DND-41 (cell line): ENCODE measurements around the gene CD22.
"Not testable (repeated sequence)": the region's sequence is repeated elsewhere in the genome, so short reads cannot be mapped to it uniquely, and the experiment has no call there.

Source experiments
- ATAC-seq: fragments of 200-7000 bp; cut with Tn5 transposase; 3 replicates; pipeline ENCODE4 v1.9.1; 2021; ENCODE audit warnings: low read depth; ENCODE audit not compliant: insufficient read depth
- DNase-seq: peaks from one replicate; pipeline ENCODE4 v3.0.0-alpha.2; 2020
- H2AFZ ChIP-seq: 2 replicates; pipeline ENCODE4 v1.6.0; 2012; ENCODE audit warnings: low read depth, low read length
- H3K27ac ChIP-seq: 2 replicates; pipeline ENCODE4 v1.5.1; 2012; ENCODE audit warnings: low read length, inconsistent platforms
- H3K27me3 ChIP-seq: fragments of 200-600 bp; sonication (generic); 2 replicates; pipeline ENCODE4 v1.6.0; 2012; ENCODE audit warnings: low read length, mild to moderate bottlenecking, inconsistent platforms; ENCODE audit not compliant: insufficient read depth, poor library complexity
- H3K36me3 ChIP-seq: 2 replicates; pipeline ENCODE4 v1.5.1; 2012; ENCODE audit warnings: low read length, inconsistent platforms; ENCODE audit not compliant: insufficient read depth
- H3K4me1 ChIP-seq: 2 replicates; pipeline ENCODE4 v1.5.1; 2012; ENCODE audit warnings: mild to moderate bottlenecking, low read length; ENCODE audit not compliant: insufficient read depth
- H3K4me2 ChIP-seq: 2 replicates; pipeline ENCODE4 v1.6.0; 2012; ENCODE audit warnings: mild to moderate bottlenecking, moderate library complexity, low read length, inconsistent platforms; ENCODE audit not compliant: insufficient read depth
- H3K4me3 ChIP-seq, 2 experiments: fragments of 200-600 bp in 1 of 2; shearing (Covaris generic) in 1 of 2; 2 replicates each; pipeline ENCODE4 v1.5.1; 2012 to 2016; ENCODE audit warnings: inconsistent platforms in 2 of 2, low read length in 2 of 2, mild to moderate bottlenecking in 2 of 2, low read depth in 1 of 2, moderate library complexity in 1 of 2
- H3K79me2 ChIP-seq: 2 replicates; pipeline ENCODE4 v1.6.0; 2012; ENCODE audit warnings: low read length, inconsistent platforms; ENCODE audit not compliant: insufficient read depth
- H3K9ac ChIP-seq: 2 replicates; pipeline ENCODE4 v1.6.0; 2012; ENCODE audit warnings: low read depth, mild to moderate bottlenecking, inconsistent platforms, low read length, moderate library complexity
- H3K9me3 ChIP-seq: 2 replicates; pipeline ENCODE4 v1.5.1; 2012; ENCODE audit warnings: low read length, moderate library complexity, mild to moderate bottlenecking, inconsistent platforms; ENCODE audit not compliant: insufficient read depth, severe bottlenecking
- H4K20me1 ChIP-seq: 2 replicates; pipeline ENCODE4 v1.6.0; 2012; ENCODE audit warnings: low read length; ENCODE audit not compliant: insufficient read depth
- EZH2 ChIP-seq: IDR thresholded peaks from 3 replicates; pipeline ENCODE4 v1.6.1; 2012; ENCODE audit warnings: borderline replicate concordance, low read depth, mild to moderate bottlenecking, moderate library complexity, low read length, inconsistent platforms; ENCODE audit not compliant: severe bottlenecking
- TF ChIP-seq, protein P1 (sequence below): IDR thresholded peaks from 2 replicates; pipeline ENCODE4 v1.5.1; 2012; ENCODE audit warnings: borderline replicate concordance, low read length, moderate library complexity, mild to moderate bottlenecking; ENCODE audit not compliant: poor library complexity, severe bottlenecking; ENCODE audit errors: extremely low read depth

Gene CD22

DNA sequence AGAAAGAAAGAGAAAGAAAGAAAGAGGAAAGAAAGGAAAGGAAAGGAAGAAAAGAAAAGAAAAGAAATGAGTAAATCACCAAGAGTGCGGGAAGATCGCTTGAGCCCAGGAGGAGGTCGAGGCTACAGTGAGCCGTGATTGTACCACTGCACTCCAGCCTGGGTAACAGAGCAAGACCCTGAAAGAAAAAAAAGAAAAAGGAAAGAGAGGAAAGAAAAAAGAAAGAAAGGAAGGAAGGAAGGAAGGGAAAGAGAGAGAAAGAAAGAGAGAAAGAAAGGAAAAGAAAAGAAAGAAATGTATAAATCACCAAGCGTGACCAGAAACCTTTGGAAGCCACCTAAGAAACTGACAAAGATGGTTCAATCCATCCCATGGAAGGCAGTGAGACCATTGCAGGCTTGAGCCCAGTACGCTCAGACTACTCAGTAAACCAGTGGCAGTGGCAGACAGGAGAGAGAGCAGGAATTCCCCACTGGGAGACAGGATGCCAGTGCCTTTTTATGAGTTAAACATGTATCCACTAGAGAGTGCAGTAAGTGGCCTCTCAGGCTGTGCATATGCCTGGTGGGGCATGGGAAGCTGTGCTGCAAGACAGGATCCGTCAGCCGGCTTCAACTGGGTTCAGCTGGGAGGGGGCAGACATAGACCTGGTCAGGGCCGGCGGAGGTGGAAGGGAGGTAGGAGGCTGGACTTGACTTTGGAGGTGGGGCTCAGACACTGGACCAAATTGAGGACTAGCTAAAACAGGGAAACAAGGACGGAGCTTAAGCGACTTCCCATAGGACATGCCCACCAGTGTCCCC, 46.7 kb downstream of the CD22 start:
- Histone ChIP-seq H3K9me3 (no peaks in the 10 kb centered on the region), H3K27ac (no peak overlapping the region), H4K20me1 (no peaks in the 10 kb centered on the region), H3K79me2 (no peaks in the 10 kb centered on the region), H3K4me3 (no peak overlapping the region), H2AFZ (no peak overlapping the region), H3K9ac (no peak overlapping the region), H3K27me3 (no peaks in the 10 kb centered on the region), H3K36me3 (no peaks in the 10 kb centered on the region), H3K4me2 (no peak overlapping the region), H3K4me1 (no peaks in the 10 kb centered on the region)
- TF ChIP-seq, protein P1, sequence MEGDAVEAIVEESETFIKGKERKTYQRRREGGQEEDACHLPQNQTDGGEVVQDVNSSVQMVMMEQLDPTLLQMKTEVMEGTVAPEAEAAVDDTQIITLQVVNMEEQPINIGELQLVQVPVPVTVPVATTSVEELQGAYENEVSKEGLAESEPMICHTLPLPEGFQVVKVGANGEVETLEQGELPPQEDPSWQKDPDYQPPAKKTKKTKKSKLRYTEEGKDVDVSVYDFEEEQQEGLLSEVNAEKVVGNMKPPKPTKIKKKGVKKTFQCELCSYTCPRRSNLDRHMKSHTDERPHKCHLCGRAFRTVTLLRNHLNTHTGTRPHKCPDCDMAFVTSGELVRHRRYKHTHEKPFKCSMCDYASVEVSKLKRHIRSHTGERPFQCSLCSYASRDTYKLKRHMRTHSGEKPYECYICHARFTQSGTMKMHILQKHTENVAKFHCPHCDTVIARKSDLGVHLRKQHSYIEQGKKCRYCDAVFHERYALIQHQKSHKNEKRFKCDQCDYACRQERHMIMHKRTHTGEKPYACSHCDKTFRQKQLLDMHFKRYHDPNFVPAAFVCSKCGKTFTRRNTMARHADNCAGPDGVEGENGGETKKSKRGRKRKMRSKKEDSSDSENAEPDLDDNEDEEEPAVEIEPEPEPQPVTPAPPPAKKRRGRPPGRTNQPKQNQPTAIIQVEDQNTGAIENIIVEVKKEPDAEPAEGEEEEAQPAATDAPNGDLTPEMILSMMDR = no peak
- no peak for TF ChIP-seq EZH2
- ATAC-seq = no peak
- DNase-seq = no peak

DNA sequence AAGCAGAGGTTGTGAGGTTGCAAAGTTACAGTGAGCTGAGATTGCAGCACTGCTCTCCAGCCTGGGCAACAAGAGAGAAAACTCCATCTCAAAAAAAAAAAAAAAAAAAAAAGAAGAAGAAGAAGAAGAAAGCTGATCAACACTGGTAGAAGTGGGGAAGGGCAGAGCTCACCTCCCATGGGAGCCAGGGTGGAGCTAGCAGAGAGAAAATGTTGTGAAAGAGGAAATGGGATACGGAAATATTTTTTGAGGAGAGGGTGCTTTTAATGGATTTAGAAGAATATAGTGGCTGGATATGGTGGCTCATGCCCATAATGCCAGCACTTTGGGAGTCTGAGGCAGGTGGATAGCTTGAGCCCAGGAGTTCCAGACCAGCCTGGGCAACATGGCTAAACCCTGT, 48.7 kb downstream of the CD22 start:
- Histone ChIP-seq H3K9ac (no peak overlapping the region), H3K27ac (no peak overlapping the region), H3K27me3 (peaks cover 3% of the 10 kb centered on the region), H3K79me2 (no peaks in the 10 kb centered on the region), H4K20me1 (no peaks in the 10 kb centered on the region), H3K4me2 (no peak overlapping the region), H3K9me3 (no peaks in the 10 kb centered on the region), H2AFZ (no peak overlapping the region), H3K36me3 (no peaks in the 10 kb centered on the region), H3K4me1 (no peaks in the 10 kb centered on the region), H3K4me3 (no peak overlapping the region)
- DNase-seq (no peak), ATAC-seq (no peak)
- no peak for TF ChIP-seq EZH2
- TF ChIP-seq, protein P1 = no peak

DNA sequence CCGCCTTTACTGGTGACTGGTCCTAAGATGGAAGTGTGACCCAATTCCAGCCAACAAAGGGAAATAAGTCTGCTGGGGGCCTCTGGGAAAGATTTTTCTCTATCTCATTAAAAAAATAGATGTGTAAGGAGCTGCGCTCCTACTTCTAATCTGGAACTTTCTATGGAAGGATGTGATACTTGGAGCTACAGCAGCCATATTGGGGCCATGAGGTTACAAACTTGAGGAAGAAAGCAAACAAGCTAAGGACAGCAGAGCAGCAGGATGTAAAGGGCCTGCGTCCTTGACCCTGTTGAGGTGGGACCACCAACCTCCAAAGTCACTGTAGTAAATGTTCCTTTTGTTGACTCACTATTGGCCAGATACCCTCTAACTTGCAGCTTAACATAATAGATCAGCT, 49.4 kb downstream of the CD22 start:
- DNase-seq (no peak), ATAC-seq (no peak)
- TF ChIP-seq, protein P1 = no peak
- TF ChIP-seq EZH2 = no peak
- Histone ChIP-seq H3K4me1 (no peaks in the 10 kb centered on the region), H3K9me3 (no peaks in the 10 kb centered on the region), H3K4me2 (no peak overlapping the region), H3K79me2 (no peaks in the 10 kb centered on the region), H3K27me3 (peaks cover 3% of the 10 kb centered on the region), H4K20me1 (no peaks in the 10 kb centered on the region), H3K27ac (no peak overlapping the region), H3K36me3 (no peaks in the 10 kb centered on the region), H3K4me3 (no peak overlapping the region), H2AFZ (no peak overlapping the region), H3K9ac (no peak overlapping the region)

DNA sequence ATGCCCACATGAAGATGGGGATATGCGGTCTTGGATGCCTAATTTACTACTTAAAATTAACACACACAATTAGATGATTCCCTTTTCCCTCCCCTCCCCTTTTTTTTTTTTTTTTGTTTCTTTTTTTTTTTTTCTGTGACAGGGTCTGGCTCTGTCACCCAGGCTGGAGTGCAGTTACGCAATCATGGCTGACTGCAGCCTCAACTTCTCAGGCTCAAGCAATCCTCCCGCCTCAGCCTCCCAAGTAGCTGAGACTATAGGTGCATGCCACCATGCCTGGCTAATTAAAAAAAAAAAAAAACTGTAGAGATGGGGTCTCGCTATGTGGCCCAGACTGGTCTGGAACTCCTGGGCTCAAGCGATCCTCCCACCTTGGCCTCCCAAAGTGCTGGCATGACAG, 50.6 kb downstream of the CD22 start:
- H3K4me3 ChIP-seq, H4K20me1 ChIP-seq, H3K27ac ChIP-seq, DNase-seq, H3K36me3 ChIP-seq, H3K79me2 ChIP-seq, H3K4me2 ChIP-seq, H3K27me3 ChIP-seq, H3K9ac ChIP-seq, H2AFZ ChIP-seq, H3K4me1 ChIP-seq, ATAC-seq, H3K9me3 ChIP-seq: not testable (repeated sequence)
